GM19455 (cell line): ENCODE data around the gene MIDN.

Experiments
- ATAC-seq: cut with Tn5 transposase; IDR thresholded peaks from one replicate; pipeline ENCODE4 v1.9.1; 2021; ENCODE audit not compliant: unreplicated experiment

MIDN gene

GRCh38 chr19:1220976-1221903, 27.1 kb upstream of the MIDN start:
- no peak for ATAC-seq

GRCh38 chr19:1221904-1222255, 26.5 kb upstream of the MIDN start:
- no peak for ATAC-seq

GRCh38 chr19:1222394-1222793, 26.0 kb upstream of the MIDN start:
- no peak for ATAC-seq

GRCh38 chr19:1223018-1223855, 25.1 kb upstream of the MIDN start:
- no peak for ATAC-seq

- ATAC-seq = no peak
These were observed 24.1 kb upstream of the MIDN start for GRCh38 chr19:1224047-1224825.

GRCh38 chr19:1224847-1225246, 23.5 kb upstream of the MIDN start:
- no peak for ATAC-seq

- no peak for ATAC-seq
These were observed 22.8 kb upstream of the MIDN start for GRCh38 chr19:1225440-1226226.

GRCh38 chr19:1226227-1226518, 22.2 kb upstream of the MIDN start:
- no peak for ATAC-seq

- ATAC-seq = no peak
These were observed 21.7 kb upstream of the MIDN start for GRCh38 chr19:1226522-1227303.

GRCh38 chr19:1227304-1228054, 20.9 kb upstream of the MIDN start:
- no peak for ATAC-seq

- ATAC-seq = no peak
These were observed 20.0 kb upstream of the MIDN start for GRCh38 chr19:1228161-1228957.

- no peak for ATAC-seq
These were observed 19.1 kb upstream of the MIDN start for GRCh38 chr19:1229056-1229923.

- ATAC-seq = no peak
These were observed 18.2 kb upstream of the MIDN start for GRCh38 chr19:1229924-1230782.

- no peak for ATAC-seq
These were observed 17.4 kb upstream of the MIDN start for GRCh38 chr19:1230783-1231489.

- no peak for ATAC-seq
These were observed 16.4 kb upstream of the MIDN start for GRCh38 chr19:1231729-1232637.
